Skeletal muscle satellite cell (primary cell): Measurements from ENCODE around the gene KIF22. TPM values are rescaled to one million over a fixed set of nuclear protein-coding genes. Genes with fewer than 3 reads are reported as not detected.

Experiments
- H3K27me3 ChIP-seq: 2 replicates; pipeline ENCODE4 v1.7.0; 2013; ENCODE audit warnings: low read length; ENCODE audit not compliant: control insufficient read depth, insufficient read depth
- H3K36me3 ChIP-seq: 2 replicates; pipeline ENCODE4 v1.7.0; 2013; ENCODE audit warnings: mild to moderate bottlenecking, control low read depth, low read length; ENCODE audit not compliant: insufficient read depth
- H3K4me1 ChIP-seq: 2 replicates; pipeline ENCODE4 v1.7.0; 2013; ENCODE audit warnings: low read length; ENCODE audit not compliant: control insufficient read depth, insufficient read depth
- H3K4me2 ChIP-seq: 2 replicates; pipeline ENCODE4 v1.7.0; 2013; ENCODE audit warnings: mild to moderate bottlenecking, low read length
- H3K4me3 ChIP-seq: 2 replicates; pipeline ENCODE4 v1.7.0; 2013; ENCODE audit warnings: low read length
- H3K9ac ChIP-seq: 2 replicates; pipeline ENCODE4 v1.7.0; 2013; ENCODE audit warnings: mild to moderate bottlenecking, low read depth, low read length, moderate library complexity
- H3K9me3 ChIP-seq: replicated peaks from 2 replicates; pipeline ENCODE4 v1.7.0; 2013; ENCODE audit warnings: mild to moderate bottlenecking, control low read depth, low read length
- small RNA-seq: library from RNA; depleted of rRNA; stranded (forward); fragments of <200 nt; gene quantifications from one replicate; pipeline ENCODE3, GENCODE V24; 2012

Gene KIF22

GRCh38 chr16:29852654-29853053 lies 62.1 kb downstream of the KIF22 start:
- no peak overlapping the region for H3K9ac ChIP-seq
- no peak overlapping the region for H3K4me2 ChIP-seq
- no peaks in the 10 kb centered on the region for H3K9me3 ChIP-seq
- H3K27me3 ChIP-seq, result no peaks in the 10 kb centered on the region
- peaks cover 9% of the 10 kb centered on the region for H3K36me3 ChIP-seq
- peaks cover 12% of the 10 kb centered on the region for H3K4me1 ChIP-seq
- H3K4me3 ChIP-seq, result no peak overlapping the region

- Histone ChIP-seq H3K36me3 (peaks cover 14% of the 10 kb centered on the region), H3K27me3 (no peaks in the 10 kb centered on the region), H3K4me1 (peaks cover 22% of the 10 kb centered on the region), H3K4me2 (no peak overlapping the region), H3K4me3 (no peak overlapping the region), H3K9me3 (no peaks in the 10 kb centered on the region), H3K9ac (no peak overlapping the region)
These were observed 64.1 kb downstream of the KIF22 start for GRCh38 chr16:29854520-29855100.

Small RNA genes within 50 kb of the gene (small RNA-seq; reads per million reads assigned to genes)
- gene AC009133.6 (not detected), gene AC120114.4 (not detected)
